G401.6 (cell line): ENCODE measurements around the gene DDX25.
"Not testable (repeated sequence)": the region's sequence is repeated elsewhere in the genome, so short reads cannot be mapped to it uniquely, and the experiment has no call there.

ENCODE experiments used
- FAIRE-seq: peaks from 2 replicates; lab custom pipeline; 2012; peaks lifted over from hg19 to GRCh38; lab: Jason Lieb, UNC

The DDX25 gene

DNA sequence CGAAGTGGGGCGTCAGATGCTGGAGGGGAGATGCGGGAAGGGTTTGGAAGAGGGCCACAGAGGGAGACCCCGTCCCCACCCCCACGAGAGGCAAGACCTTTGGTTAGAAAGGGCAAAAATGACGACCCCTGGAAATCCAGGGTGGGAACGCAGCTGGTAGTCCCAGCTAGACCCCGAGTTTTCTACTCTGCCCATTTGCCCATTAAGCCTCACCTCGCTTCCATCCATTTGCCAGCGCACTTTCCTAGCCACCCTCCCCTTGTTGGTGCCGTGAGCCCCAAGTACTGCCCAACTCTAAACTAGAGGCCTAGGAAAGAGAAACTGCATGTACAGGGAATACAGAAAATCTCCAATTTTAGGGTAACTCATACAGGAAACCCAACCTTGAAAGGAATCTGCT lies 370 bp downstream of the DDX25 start:
- FAIRE-seq, result no peak

DNA sequence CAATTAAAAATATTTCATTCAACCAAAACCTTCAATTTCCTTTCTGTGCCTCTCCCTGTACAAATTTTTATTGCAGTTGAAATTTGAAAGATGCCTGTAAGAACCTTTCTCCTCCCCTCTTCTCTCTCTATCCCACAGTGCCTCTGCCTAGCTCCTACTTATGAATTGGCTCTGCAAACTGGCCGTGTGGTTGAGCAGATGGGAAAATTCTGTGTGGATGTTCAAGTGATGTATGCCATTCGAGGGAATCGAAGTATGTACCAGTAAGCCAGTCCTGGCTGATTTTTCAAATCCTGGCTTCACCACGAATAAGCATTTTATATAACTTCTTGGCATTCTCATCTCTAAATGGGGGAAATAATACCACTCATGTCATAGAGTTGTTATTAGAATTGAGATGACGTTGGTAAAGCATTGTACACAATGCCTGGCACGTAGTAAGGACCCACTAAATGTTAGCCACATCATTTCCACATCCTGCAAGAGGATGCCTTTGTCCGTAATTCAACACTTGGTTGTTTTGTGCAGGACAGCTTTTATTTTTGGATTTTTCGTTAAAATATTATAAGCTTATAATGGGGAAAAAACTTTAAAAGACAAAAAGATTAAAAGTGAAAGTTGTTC lies 6.0 kb downstream of the DDX25 start:
- FAIRE-seq, result no peak

DNA sequence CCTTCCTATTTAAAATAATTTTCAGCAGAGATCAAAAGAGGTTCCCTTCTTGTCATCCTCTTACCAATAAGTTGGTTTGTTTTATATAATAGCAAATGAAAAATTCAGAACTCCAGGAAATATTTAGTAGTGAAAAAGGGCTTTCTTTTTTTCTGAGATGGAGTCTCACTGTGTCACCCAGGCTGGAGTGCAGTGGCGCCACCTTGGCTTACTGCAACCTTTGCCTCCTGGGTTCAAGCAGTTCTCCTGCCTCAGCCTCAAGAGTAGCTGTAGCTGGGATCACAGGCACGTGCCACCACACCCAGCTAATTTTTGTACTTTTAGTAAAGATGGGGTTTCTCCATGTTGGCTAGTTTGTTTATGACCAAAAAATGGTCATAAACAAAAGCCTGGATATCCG lies 10.3 kb downstream of the DDX25 start:
- not testable (repeated sequence) for FAIRE-seq

DNA sequence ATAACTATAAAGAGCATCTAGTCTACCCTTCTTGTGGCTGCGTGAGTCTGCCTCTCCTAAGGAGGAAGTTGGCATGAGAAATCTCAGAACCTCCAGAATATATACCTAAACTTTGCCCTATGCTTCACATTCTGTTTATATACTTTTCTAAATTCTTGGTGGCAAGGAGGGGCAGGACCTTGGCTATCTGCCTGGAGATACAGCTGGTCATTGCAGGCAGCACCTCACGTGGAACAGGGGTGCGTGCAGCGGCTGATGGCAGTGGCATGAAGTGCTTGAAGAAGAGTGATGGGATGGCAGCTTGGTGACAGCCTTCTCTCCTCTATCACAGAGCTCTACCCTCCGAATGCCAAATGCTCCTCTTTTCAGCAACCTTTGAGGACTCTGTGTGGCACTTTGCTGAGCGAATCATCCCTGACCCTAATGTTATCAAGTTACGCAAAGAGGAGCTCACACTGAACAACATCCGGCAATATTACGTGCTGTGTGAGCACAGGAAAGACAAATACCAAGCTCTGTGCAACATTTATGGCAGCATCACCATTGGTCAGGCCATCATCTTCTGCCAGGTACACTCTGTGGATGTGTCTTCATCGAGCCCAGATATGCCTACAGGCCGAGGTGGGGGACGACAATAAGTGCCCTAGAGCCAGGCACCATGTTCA lies 12.5 kb downstream of the DDX25 start:
- FAIRE-seq, result no peak

DNA sequence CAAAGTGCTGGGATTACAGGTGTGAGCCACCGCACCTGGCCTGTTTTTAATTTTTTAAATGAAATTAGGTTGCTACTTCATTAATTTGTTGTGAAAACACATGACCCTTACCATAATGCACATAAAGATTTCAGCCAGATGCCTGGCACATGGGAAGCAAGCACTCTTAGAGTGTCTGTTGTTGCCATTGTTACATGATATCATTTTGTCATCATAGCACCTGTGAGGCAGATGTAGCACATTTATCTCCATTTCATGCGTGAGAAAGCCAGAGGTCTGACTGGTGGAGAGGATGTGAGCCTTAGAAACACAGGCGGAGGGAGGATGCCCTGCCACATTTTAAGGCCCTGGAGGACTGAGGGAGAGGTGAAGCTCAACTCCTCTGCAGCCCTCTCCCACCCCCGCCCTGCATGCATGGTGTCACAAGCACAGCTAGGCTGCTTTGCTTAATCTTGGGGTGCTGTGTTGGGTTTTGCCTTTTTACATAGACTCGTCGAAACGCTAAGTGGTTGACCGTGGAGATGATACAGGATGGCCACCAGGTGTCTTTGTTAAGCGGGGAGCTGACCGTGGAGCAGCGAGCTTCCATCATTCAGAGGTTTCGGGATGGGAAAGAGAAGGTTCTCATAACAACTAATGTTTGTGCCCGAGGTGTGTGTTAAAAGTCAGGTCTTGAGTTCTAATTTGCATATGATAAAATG lies 14.0 kb downstream of the DDX25 start:
- FAIRE-seq, result no peak

DNA sequence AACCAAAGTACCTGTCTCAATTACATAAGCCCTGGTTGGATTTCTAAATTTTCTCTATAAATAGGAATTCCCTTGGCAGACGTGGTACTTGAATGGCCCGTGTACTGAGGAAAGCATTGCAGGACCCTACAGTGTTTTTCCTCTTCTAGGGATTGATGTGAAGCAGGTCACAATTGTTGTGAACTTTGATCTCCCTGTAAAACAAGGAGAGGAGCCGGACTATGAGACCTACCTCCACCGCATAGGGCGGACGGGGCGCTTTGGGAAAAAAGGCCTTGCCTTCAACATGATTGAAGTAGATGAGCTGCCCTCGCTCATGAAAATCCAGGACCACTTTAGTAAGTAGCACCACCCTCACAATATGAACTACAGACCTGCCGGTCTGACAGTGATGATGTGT lies 16.7 kb downstream of the DDX25 start:
- FAIRE-seq, result no peak

DNA sequence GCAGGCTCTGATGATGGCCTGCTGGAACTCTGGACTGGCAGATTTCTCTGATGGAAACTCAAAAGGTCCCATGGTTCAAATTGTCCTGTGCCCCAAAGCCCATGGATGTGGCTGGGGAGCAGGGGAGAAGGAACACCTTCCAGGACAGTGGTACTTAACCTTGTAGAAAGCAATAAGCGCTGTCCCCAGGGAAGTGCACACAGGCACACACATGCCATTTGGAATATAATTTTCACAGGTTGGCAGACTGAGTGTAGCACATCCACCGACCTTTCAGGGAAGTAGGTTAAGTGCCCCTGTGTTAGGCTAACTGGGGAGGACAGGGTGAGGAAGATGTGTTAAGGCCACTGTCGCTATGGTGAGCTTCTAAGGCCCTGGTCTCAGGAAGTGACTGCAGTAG lies 17.8 kb downstream of the DDX25 start:
- FAIRE-seq, result no peak

DNA sequence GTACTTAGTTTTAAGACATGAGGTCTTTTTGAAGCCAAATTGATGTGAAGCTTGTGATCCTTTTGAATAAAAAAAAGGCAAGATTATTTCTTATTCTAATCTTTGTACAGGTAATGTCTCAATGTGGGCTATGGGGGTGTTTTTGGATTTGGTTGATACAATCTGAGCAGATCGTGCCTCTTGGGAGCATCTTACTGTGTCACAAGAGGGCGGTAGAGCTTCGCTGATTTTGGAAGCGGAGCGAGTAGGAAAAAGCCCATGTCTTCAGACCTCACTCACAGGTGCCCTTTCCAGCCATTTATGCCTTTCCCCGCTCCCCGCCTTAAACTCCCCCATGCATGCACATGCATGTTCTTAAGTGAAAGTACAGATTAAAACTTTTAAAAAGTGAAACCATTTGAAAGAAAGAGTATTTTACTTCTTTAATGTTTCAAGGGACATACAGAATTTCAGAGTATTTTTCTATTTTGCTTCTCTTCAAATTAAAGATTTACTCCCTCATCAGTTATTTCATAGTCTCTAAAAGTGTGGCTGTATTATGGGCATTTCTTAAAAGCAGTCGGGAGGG lies 18.8 kb downstream of the DDX25 start:
- peak; percentile 56 for FAIRE-seq

DNA sequence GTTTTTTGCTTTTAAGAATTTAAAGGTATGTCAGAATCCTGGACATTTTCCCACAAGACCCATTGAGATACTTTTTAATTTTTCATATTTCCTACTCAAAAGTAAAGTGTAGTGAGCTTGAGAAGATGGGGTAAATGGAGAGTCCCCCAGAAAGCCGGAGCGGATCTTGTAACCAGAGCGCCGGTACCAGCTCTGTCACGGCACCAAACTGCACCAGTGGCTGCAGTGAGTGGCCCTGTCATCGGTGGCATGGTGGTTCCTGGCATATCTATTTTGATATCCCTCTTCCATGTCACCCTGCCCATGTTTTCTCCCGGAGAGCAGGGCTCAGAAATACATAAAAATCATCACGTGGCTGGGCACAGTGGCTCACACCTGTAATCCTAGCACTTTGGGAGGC lies 19.3 kb downstream of the DDX25 start:
- FAIRE-seq, result no peak

DNA sequence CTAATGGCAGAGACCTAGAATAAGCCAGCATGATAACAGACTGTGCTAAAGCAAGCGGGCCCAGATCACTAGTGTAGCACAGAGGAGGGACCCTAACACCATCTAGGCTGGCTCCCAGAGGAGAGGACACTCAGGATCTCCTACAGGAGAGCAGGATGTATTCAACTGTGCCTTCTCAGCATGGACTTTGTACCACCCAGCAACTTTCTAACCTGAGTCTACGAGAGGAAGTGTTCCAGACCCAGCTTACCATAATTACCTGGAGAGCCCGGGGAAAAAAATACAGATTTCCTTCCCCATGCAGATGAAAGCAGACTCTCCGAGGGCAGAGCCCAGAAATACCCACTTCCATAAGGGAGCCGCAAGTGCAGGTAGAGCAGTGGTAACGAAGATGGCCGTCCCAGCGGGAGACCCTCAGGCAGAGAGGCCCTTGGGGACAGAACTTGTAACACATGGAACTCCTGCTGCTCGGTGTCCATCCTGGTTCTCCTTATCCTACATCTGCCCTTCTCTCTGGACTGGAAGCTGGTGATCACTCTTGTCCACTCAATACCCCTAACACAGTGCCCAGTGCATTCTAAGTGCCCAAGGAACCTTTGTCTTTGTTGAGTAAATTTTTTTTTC lies 20.2 kb downstream of the DDX25 start:
- no peak for FAIRE-seq

DNA sequence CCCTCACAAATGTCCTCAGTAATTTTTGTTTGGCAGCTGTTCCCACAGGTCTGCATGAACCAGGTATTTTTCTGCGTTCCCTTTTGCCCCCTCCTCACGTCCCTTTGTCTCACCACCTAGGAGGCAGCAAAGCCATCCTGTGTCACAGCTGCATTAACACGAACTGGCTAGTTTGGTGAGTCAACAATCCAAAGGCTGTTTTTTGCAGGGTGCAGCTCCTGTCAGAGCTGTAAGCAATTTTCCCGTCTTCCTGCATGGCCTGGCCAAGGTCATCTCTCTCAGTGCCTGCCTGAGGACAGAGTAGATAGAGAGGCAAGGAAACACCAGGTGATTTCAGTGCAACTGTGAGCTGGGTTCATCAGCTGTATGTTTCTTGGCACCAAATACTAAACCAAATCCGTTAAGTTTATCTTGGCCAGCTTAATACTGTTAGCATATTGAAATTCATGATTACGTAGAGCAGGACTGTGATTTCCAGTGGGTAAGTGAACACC lies 21.0 kb downstream of the DDX25 start:
- no peak for FAIRE-seq

DNA sequence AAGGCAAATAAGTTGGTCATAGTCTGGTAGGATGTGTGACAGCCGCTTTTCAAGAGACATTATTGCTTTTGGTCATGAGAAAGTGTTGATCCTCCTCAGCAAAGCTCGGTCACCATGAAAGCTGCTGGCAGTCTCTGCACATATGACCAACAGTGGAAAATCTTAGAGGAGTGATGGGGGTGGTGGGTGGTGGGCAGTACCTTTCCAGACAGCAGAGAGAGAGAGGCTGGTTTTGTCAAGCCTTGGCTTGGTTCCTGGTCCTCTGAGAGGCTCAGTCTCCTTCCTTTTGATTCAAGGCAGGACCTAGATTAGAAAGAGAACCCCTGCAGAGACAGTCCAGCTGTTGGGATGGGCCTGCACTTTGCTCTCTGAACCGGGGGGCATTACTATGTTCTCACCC lies 21.5 kb downstream of the DDX25 start:
- FAIRE-seq, result no peak

DNA sequence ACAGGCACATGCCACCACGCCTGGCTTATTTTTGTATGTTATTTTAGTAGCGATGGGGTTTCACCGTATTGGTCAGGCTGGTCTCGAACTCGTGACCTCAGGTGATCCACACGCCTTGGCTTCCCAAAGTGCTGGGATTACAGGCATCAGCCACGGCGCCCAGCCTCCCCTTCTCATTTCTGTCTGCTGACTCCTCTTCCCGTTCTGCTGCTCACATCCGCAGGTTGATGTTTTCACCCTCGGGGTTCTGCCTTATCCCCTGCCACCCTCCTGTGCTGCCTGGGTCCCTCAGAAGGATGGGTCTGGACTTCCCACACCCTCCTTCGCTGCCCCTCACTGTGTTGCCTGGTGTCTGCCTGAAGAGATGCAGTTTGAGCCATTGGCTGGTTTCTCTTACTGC lies 22.4 kb downstream of the DDX25 start:
- FAIRE-seq, result no peak

DNA sequence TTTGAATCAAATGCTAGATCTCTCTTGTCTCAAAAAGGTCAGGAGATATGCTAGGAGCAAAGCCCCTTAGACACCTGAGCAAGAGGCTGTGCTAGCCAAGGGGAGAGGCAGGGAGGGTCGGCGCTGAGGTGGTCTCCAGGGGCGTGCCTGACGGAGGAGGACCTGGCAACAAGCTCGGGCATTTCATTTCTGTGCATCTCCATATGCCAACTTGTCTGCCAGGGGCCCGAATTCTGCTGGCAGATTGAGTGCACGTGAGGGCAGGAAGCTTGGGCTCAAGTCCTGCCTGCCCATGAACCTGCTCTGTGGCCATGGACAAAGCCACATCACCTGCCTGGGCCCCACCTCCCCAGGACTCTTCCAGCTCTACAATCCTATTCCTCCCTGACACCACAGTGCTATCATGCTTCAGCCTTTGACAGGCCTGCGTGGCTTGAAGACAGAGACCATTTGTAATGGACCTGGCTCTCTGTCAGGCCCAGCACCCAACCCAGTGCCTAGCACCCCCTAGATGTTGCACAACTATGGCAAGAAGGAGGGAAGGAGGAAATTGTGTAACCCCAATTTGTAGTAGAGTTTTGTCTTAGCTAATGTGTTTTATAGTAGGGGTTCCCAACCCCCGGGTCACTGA lies 25.3 kb downstream of the DDX25 start:
- FAIRE-seq, result no peak

DNA sequence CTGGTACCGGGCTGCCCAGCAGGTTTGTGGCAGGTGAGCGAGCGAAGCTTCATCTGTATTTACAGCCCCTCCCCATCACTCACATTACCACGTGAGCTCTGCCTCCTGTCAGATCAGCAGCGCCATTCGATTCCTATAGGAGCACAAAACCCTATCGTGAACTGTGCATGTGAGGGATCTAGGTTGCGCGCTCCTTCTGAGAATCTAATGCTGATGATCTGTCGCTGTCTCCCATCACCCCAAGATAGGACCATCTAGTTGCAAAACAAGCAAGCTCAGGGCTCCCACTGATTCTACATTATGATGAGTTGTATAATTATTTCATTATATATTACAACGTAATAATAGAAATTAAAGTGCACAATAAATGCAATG lies 25.8 kb downstream of the DDX25 start:
- FAIRE-seq, result no peak

DNA sequence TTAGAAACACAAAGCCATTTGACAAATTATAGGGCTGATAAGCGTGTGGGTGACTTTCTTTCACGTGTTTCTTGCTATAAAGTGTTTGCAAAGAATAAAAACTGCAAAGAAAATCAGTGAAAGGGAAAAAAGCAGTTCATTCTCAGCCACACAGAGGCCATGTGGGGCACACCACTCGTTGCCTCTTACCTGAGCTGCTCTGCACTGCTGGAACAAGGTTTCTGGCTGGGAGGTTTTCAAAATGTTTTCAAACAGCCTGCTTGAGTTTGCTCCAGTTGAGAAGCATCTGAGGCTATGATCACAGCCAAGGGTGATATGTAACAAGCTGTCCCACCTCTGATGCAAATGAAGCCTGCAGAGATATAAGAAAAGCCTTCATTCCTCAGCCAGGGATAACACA lies 26.8 kb downstream of the DDX25 start:
- no peak for FAIRE-seq

DNA sequence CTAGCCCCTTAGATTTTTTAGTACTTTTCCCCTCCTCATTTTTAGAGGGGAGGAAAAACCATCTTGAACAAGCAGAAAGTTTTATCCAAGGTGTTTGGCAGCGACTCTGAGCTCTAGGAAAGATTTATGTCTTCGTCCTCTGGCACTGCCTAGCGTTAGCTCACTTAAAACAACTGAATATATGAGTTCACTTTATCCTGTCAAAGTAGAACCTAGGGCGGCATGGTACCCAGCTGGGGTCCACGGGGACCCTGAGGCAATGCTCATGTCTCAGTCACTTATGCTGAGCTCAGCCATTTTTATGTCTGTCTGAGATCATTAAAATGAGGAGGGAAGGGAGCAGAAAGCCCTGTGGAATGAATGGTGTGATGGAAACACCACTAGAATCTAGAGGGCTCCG lies 27.4 kb downstream of the DDX25 start:
- no peak for FAIRE-seq

DNA sequence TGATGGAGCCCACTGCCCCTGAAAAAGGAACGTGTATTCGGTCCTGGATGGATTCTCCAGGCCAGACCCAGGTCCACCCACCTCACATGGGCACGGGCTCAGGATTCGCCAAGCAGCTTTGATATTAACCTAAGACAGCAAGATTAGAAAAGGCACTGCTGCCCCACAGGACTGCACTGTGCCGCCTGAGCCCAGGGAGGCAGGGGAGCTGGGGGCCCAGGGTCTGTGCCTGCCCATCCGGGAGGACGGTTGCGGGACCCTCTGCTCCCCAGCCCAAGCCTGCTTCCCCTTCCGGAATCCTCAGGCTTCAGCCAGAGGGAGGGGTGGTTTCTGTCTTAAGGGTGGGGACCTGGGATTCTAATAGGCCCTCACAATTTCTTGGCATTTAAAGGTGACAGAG lies 28.0 kb downstream of the DDX25 start:
- FAIRE-seq, result no peak

DNA sequence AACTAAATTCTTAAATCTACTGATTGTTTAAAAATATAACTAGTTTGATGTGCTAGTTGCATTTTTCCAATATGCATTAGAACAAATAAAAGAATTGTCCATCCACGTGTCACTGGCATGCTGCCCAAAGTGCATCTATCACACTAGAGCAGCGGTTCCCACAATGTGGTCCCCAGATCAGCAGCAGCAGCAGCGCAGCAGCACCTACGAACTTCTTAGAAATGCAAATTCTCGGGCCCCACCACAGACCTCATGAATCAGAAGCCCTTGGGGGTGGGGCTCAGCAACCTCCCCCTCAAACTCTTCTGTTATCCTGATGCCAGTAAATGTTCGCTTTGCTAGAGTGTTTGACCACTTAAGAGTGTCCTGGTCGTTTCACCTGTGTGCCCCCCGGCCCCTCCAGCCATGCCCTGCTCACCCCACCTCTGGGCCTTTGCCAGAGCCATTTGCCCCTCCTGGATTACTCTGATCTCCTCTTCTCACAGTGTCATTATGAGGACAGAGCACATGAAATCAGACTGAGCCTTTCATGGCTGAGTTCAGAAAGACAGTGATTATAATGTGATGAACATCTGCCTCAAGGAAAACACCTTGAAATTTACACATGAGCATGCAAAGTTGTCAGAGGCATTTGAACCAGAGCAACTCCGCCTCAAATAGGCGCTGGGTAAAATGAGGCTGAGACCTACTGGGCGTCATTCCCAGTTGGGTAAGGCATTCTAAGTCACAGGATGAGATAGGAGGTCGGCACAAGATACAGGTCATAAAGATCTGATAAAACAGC lies 28.9 kb downstream of the DDX25 start:
- FAIRE-seq, result no peak

DNA sequence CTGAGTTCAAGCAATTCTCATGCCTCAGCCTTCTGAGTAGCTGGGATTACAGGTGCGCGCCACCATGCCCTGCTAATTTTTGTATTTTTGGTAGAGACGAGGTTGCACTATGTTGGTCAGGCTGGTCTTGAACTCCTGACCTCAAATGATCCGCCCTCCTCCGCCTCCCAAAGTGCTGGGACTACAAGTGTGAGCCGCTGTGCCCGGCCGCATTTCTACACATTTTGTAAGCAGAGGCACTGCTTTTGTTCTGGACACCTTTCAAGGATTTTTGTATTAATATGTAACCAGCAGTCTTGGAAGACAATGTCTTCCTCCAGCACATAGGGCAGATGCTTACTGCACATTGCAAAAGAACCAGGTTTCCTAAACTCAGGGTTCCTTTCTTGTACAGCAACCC lies 30.2 kb downstream of the DDX25 start:
- FAIRE-seq, result no peak

DNA sequence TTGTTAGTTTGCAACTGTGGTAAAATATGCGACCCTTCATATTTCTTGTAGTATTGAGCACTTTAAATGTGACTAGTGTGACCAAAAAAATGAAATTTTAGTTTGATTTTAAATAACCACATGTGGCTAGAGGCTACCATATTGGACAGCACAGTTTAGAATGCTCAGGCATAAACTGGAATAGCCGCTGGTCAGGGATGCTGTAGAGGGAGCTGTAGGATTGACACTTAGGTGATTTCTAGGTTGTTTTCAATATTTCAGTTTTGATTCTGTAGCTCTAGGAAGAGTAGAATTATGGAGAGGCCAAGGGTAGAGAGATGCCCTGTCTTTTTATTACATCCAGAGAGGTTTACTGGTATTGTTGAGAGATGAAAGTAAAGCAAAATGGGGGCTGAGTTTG lies 30.7 kb downstream of the DDX25 start:
- no peak for FAIRE-seq
